WERI-Rb-1 (cell line): ENCODE data around the gene TMTC4.
"Not testable (repeated sequence)": the region's sequence is repeated elsewhere in the genome, so short reads cannot be mapped to it uniquely, and the experiment has no call there.

ENCODE experiments used
- DNase-seq: peaks from one replicate; pipeline ENCODE4 v3.0.0-alpha.2; 2020
- H3K27ac ChIP-seq: fragments of 250-450 bp; sonication (Bioruptor Pico); 2 replicates; pipeline ENCODE4 v1.5.1; 2020; ENCODE audit warnings: mild to moderate bottlenecking, moderate library complexity
- H3K27me3 ChIP-seq: fragments of 250-450 bp; sonication (Bioruptor Pico); 2 replicates; pipeline ENCODE4 v1.5.1; 2021; ENCODE audit warnings: mild to moderate bottlenecking, low read depth, moderate library complexity; ENCODE audit not compliant: insufficient read depth, severe bottlenecking
- H3K36me3 ChIP-seq: fragments of 250-450 bp; sonication (Bioruptor Pico); 2 replicates; pipeline ENCODE4 v1.5.1; 2020; ENCODE audit warnings: mild to moderate bottlenecking, moderate library complexity
- H3K4me3 ChIP-seq: 2 replicates; pipeline ENCODE4 v1.5.1; 2011; ENCODE audit warnings: low read depth, mild to moderate bottlenecking, control low read depth, low read length
- H3K9me3 ChIP-seq: fragments of 250-450 bp; sonication (Bioruptor Pico); 2 replicates; pipeline ENCODE4 v1.5.1; 2021; ENCODE audit warnings: mild to moderate bottlenecking, moderate library complexity; ENCODE audit not compliant: severe bottlenecking
- TF ChIP-seq, protein P1 (sequence below): IDR thresholded peaks from 2 replicates; pipeline ENCODE4 v1.5.1; 2011; ENCODE audit warnings: low read depth, mild to moderate bottlenecking, control low read depth, inconsistent platforms, low read length

TMTC4 gene

DNA sequence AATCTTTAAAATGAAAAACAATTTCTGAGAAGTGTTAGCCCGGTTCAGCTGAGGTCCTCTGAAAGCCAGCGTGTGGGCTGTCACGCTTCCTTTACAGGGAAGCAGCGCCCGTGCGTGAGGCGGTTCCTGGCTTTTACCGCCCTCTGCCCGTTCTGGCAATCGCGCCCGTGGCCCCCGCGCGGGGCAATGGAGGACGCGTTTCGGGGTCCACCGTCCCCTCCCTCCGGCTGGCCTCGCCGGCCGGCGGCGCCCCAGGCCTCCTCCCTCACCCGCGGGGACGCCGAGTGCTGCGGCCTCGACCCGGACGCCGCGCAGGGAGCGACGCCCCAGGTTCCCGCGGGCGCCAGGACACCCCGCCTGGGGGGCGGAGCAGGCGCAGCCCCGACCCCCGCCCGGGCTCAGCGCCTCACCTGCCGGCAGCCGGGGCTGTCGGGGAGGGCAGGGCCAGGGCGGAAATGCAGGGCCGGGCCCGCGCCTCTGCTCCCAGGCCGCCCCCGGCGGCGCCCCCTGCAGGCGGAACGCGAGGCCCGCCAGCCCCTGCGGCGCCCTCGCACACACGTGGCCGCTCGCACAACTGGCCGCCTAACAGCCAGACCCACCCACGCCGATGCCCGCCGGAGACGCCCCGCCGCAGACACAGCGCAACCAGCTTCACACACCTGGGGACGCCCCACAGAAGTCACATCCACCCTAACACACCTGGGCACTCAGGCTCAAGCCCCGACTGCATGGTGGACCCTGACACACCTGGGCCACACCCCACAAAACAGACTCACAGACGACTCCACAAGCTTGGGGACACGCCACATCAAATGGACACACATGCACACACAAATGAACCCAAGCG lies 86.0 kb downstream of the TMTC4 start, which contains the start of gene GGACT:
Gene GGACT (minus strand): TSS at position 459 of the 847 bp plus-strand sequence. CDS start 56,198 bp downstream, outside the sequence.
- Histone ChIP-seq H3K36me3 (no peaks in the 10 kb centered on the region), H3K9me3 (no peaks in the 10 kb centered on the region), H3K27ac (peak within 1 kb of the TSS; percentile 58), H3K4me3 (peak within 1 kb of the TSS; percentile 81), H3K27me3 (peaks cover 44% of the 10 kb centered on the region)
- TF ChIP-seq, protein P1, sequence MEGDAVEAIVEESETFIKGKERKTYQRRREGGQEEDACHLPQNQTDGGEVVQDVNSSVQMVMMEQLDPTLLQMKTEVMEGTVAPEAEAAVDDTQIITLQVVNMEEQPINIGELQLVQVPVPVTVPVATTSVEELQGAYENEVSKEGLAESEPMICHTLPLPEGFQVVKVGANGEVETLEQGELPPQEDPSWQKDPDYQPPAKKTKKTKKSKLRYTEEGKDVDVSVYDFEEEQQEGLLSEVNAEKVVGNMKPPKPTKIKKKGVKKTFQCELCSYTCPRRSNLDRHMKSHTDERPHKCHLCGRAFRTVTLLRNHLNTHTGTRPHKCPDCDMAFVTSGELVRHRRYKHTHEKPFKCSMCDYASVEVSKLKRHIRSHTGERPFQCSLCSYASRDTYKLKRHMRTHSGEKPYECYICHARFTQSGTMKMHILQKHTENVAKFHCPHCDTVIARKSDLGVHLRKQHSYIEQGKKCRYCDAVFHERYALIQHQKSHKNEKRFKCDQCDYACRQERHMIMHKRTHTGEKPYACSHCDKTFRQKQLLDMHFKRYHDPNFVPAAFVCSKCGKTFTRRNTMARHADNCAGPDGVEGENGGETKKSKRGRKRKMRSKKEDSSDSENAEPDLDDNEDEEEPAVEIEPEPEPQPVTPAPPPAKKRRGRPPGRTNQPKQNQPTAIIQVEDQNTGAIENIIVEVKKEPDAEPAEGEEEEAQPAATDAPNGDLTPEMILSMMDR, result peak; percentile 98
- peak; percentile 93 for DNase-seq

DNA sequence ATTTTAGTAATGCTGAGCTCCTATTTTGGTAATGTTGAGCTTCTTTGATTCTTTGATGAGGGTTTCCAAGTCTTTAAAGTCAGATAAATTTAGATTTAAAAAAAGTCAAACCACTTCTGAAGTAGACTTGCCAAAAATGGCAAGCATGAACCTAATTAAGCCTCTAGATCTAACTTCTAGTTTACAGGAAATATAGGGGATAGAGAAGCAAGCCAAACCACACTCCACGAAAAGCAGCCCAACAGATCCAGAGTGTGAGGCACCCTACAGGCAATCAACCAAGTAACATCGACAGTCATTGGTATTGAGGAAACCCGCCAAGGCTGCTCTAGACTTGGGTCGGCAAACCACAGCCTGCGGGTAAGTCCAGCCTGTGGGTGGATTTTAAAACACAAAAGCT lies 89.7 kb downstream of the TMTC4 start:
- no peak overlapping the region for H3K27ac ChIP-seq
- H3K36me3 ChIP-seq, result no peaks in the 10 kb centered on the region
- peaks cover 13% of the 10 kb centered on the region for H3K27me3 ChIP-seq
- DNase-seq, result no peak
- no peak overlapping the region for H3K4me3 ChIP-seq
- TF ChIP-seq, protein P1, result no peak
- peaks cover 21% of the 10 kb centered on the region for H3K9me3 ChIP-seq

DNA sequence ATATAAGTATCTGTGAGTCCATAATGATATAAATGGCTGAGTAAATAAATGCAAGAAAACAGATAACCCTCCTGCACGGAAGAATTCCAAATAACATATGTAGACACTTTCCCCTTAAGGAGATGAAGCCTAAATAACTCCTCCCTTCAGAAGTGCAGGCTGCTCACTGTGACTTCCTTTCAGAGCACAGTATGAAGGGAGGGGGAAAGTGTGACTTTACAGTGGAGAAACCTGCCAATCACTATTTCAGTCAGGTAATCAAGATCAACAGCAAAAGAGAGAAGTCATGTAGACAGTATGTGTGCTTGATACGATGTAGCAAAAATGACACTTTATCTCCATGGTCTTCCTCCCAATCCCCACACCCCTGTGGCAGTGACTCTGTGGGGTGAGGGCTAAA lies 93.1 kb downstream of the TMTC4 start:
- DNase-seq, result no peak
- Histone ChIP-seq H3K27ac (no peak overlapping the region), H3K36me3 (no peaks in the 10 kb centered on the region), H3K4me3 (no peak overlapping the region), H3K9me3 (peaks cover 21% of the 10 kb centered on the region), H3K27me3 (peaks cover 5% of the 10 kb centered on the region)
- TF ChIP-seq, protein P1, result no peak

DNA sequence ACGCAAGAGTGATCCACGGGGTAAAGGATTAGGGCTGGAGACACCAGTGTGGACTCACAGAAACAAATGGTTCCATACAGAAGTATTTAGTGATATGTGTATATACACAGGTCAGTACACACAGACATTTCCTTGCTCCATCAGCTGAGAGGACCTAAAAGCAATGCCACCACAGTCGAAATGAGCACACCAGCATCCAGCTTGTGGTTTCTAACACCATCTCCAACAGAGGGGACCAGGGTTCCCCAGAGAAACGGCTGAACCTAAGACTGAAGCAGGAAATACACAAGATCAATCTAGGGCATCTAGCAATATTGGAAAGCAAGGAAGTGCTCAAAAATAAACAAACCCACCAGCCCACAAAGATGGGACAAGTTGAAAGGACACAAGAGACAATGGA lies 93.6 kb downstream of the TMTC4 start:
- H3K36me3 ChIP-seq, result no peaks in the 10 kb centered on the region
- H3K4me3 ChIP-seq, result no peak overlapping the region
- peaks cover 21% of the 10 kb centered on the region for H3K9me3 ChIP-seq
- no peak overlapping the region for H3K27ac ChIP-seq
- TF ChIP-seq, protein P1, result no peak
- H3K27me3 ChIP-seq, result peaks cover 5% of the 10 kb centered on the region
- no peak for DNase-seq

DNA sequence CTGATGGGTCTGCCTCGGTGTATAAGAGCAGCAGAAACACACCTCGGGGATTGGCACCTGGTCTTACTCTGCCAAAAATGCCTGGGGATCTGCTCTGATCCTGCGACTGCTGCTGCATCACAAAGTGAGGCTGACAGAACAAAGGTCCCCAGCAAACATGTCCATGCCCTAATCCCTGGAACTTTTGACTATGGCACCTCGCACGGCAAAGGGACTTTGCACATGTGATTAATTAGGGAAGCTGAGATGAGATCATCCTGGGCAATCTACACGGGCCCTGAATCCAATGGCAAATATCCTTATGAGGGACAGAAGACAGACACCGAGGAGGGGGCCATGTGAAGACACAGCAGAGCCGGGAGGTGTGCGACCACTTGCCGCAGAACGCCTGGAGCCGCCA lies 94.5 kb downstream of the TMTC4 start:
- H3K36me3 ChIP-seq, result no peaks in the 10 kb centered on the region
- TF ChIP-seq, protein P1, result no peak
- no peak for DNase-seq
- peaks cover 5% of the 10 kb centered on the region for H3K27me3 ChIP-seq
- peaks cover 21% of the 10 kb centered on the region for H3K9me3 ChIP-seq
- H3K4me3 ChIP-seq, result no peak overlapping the region
- no peak overlapping the region for H3K27ac ChIP-seq

DNA sequence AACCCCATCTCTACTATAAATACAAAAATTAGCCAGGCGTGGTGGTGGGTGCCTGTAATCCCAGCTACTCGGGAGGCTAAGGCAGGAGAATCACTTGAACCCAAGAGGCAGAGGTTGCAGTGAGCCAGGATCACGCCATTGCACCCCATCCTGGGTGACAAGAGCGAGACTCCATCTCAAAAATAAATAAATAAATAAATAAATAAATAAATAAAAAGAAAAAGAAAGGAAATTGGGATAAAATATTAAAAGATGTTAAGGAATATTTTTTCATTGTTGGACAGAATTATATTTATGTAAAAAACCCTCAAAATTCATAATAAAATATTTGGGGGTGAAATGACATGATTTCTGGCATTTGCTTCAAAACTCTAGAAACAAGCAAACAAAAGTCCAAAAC lies 97.4 kb downstream of the TMTC4 start:
- H3K36me3 ChIP-seq, DNase-seq, H3K27ac ChIP-seq, H3K27me3 ChIP-seq, H3K4me3 ChIP-seq: not testable (repeated sequence)
- peaks cover 21% of the 10 kb centered on the region for H3K9me3 ChIP-seq
